H1 (cell line): ENCODE data around the gene FCHSD1. TPM values are rescaled to one million over a fixed set of nuclear protein-coding genes. Genes with fewer than 3 reads are reported as not detected.

Experiments used
- CTCF ChIA-PET: fragments of 300-600 bp; sonication (Branson Sonifier 250); formaldehyde crosslinking; loops from one replicate; lab custom pipeline; 2021; ENCODE audit not compliant: partially characterized antibody; lab: Charles Lee
- POLR2A ChIA-PET: fragments of 300-600 bp; sonication (Branson Sonifier 250); formaldehyde crosslinking; loops from one replicate; lab custom pipeline; 2021; ENCODE audit warnings: inconsistent platforms; ENCODE audit not compliant: partially characterized antibody; lab: Charles Lee
- DNase-seq, 2 experiments: peaks; one replicate each; pipeline versions ENCODE4 v3.0.0 to v3.0.0-alpha.2; 2010 to 2022; ENCODE audit warnings: low spot score in 2 of 2, low read depth in 1 of 2, mixed read lengths in 1 of 2
- FAIRE-seq: peaks from 2 replicates; lab custom pipeline; 2011; peaks lifted over from hg19 to GRCh38; lab: Jason Lieb, UNC
- H2AFZ ChIP-seq: 2 replicates; pipeline ENCODE4 v1.8.1; 2012; ENCODE audit warnings: low read length, inconsistent platforms
- H2AK5ac ChIP-seq: 2 replicates; pipeline ENCODE4 v1.6.1; 2013; ENCODE audit warnings: low read depth, low read length
- H2BK120ac ChIP-seq: replicated peaks from 2 replicates; pipeline ENCODE3; 2013; ENCODE audit warnings: low read depth, low read length, inconsistent platforms
- H2BK12ac ChIP-seq: 2 replicates; pipeline ENCODE4 v1.6.1; 2013; ENCODE audit warnings: low read depth, low read length
- H2BK15ac ChIP-seq: 2 replicates; pipeline ENCODE4 v1.6.1; 2013; ENCODE audit warnings: low read length
- H2BK20ac ChIP-seq: 2 replicates; pipeline ENCODE4 v1.6.1; 2013; ENCODE audit warnings: low read length
- H2BK5ac ChIP-seq: 2 replicates; pipeline ENCODE4 v1.6.1; 2013; ENCODE audit warnings: low read depth, low read length
- H3K14ac ChIP-seq: 2 replicates; pipeline ENCODE4 v1.6.1; 2013; ENCODE audit warnings: inconsistent platforms; ENCODE audit not compliant: insufficient read length
- H3K18ac ChIP-seq: 2 replicates; pipeline ENCODE4 v1.6.1; 2013; ENCODE audit warnings: low read length; ENCODE audit errors: extremely low read depth
- H3K23ac ChIP-seq: 2 replicates; pipeline ENCODE4 v1.6.1; 2013; ENCODE audit warnings: inconsistent platforms; ENCODE audit not compliant: insufficient read length
- H3K23me2 ChIP-seq: 2 replicates; pipeline ENCODE4 v1.6.1; 2013; ENCODE audit warnings: low read depth, low read length
- H3K27ac ChIP-seq: 2 replicates; pipeline ENCODE4 v1.6.1; 2011; ENCODE audit warnings: low read depth, low read length, inconsistent platforms
- H3K27me3 ChIP-seq, 4 experiments: replicated peaks in 1 of 4; 1 replicate in 1 of 4; 2 replicates in 3 of 4; pipeline versions ENCODE4 v1.6.1 to v1.8.1; 2011 to 2013; ENCODE audit warnings: low read length in 3 of 4, mild to moderate bottlenecking in 3 of 4, inconsistent platforms in 2 of 4, mixed read lengths in 2 of 4, moderate library complexity in 1 of 4; ENCODE audit not compliant: control insufficient read depth in 3 of 4, insufficient read depth in 3 of 4; ENCODE audit errors: extremely low read depth in 1 of 4
- H3K36me3 ChIP-seq, 4 experiments: 2 replicates each; pipeline versions ENCODE4 v1.6.1 to v1.8.1; 2011 to 2013; ENCODE audit warnings: mild to moderate bottlenecking in 4 of 4, low read length in 3 of 4, moderate library complexity in 2 of 4, control low read depth in 1 of 4, inconsistent platforms in 1 of 4; ENCODE audit not compliant: insufficient read depth in 4 of 4, control insufficient read depth in 2 of 4
- H3K4ac ChIP-seq: replicated peaks from 2 replicates; pipeline ENCODE3; 2013; ENCODE audit warnings: low read length, low read depth, mixed read lengths, inconsistent platforms; ENCODE audit not compliant: insufficient read length
- H3K4me1 ChIP-seq, 4 experiments: replicated peaks in 1 of 4; 1 replicate in 1 of 4; 2 replicates in 3 of 4; pipeline versions ENCODE4 v1.6.1 to v1.8.1; 2011 to 2013; ENCODE audit warnings: low read length in 3 of 4, inconsistent platforms in 2 of 4, mixed read lengths in 1 of 4; ENCODE audit not compliant: insufficient read depth in 4 of 4, control insufficient read depth in 3 of 4
- H3K4me2 ChIP-seq, 2 experiments: 2 replicates each; pipeline versions ENCODE4 v1.6.1 to v1.8.1; 2011 to 2013; ENCODE audit warnings: low read depth in 2 of 2, low read length in 2 of 2, control low read depth in 1 of 2, inconsistent platforms in 1 of 2, mild to moderate bottlenecking in 1 of 2; ENCODE audit not compliant: insufficient read depth in 1 of 2
- H3K4me3 ChIP-seq, 4 experiments: fragments of 200-600, 300-600 bp in 1 of 4; sonication (generic), shearing (Covaris generic), sonication (Bioruptor Twin) in 1 of 4; 2 replicates each; pipeline versions ENCODE4 v1.5.1 to v1.8.1; 2011 to 2016; ENCODE audit warnings: low read length in 4 of 4, low read depth in 3 of 4, control low read depth in 2 of 4, inconsistent platforms in 2 of 4, mild to moderate bottlenecking in 2 of 4, mixed read lengths in 1 of 4, moderate library complexity in 1 of 4; ENCODE audit not compliant: insufficient read depth in 2 of 4; ENCODE audit errors: extremely low read depth in 1 of 4
- H3K56ac ChIP-seq: replicated peaks from 2 replicates; pipeline ENCODE3; 2013; ENCODE audit warnings: low read depth, mild to moderate bottlenecking, mixed read lengths, low read length, inconsistent platforms; ENCODE audit not compliant: insufficient read length
- H3K79me1 ChIP-seq: 2 replicates; pipeline ENCODE4 v1.6.1; 2013; ENCODE audit warnings: low read depth, low read length, control low read depth
- H3K79me2 ChIP-seq, 2 experiments: 2 replicates each; pipeline versions ENCODE4 v1.6.1 to v1.8.1; 2012 to 2013; ENCODE audit warnings: low read length in 2 of 2, mild to moderate bottlenecking in 2 of 2, inconsistent platforms in 1 of 2; ENCODE audit not compliant: insufficient read depth in 2 of 2, control insufficient read depth in 1 of 2
- H3K9ac ChIP-seq, 4 experiments: replicated peaks in 1 of 4; 1 replicate in 1 of 4; 2 replicates in 3 of 4; pipeline versions ENCODE4 v1.6.1 to v1.8.1; 2011 to 2013; ENCODE audit warnings: low read depth in 3 of 4, low read length in 3 of 4, control low read depth in 2 of 4, mild to moderate bottlenecking in 2 of 4, moderate library complexity in 2 of 4, inconsistent platforms in 1 of 4; ENCODE audit errors: extremely low read depth in 1 of 4
- H3K9me3 ChIP-seq, 2 experiments: 2 replicates each; pipeline versions ENCODE4 v1.6.1 to v1.8.1; 2012 to 2013; ENCODE audit warnings: mild to moderate bottlenecking in 2 of 2, moderate library complexity in 2 of 2, control low read depth in 1 of 2, inconsistent platforms in 1 of 2, low read depth in 1 of 2, low read length in 1 of 2, mixed read lengths in 1 of 2; ENCODE audit not compliant: insufficient read depth in 2 of 2
- H4K20me1 ChIP-seq, 2 experiments: replicated peaks in 1 of 2; 2 replicates each; pipeline versions ENCODE3 to v1.8.1; 2011 to 2013; ENCODE audit warnings: inconsistent platforms in 2 of 2, low read length in 2 of 2, mild to moderate bottlenecking in 1 of 2; ENCODE audit not compliant: insufficient read depth in 2 of 2, control insufficient read depth in 1 of 2
- H4K5ac ChIP-seq: 2 replicates; pipeline ENCODE4 v1.6.1; 2013; ENCODE audit warnings: low read length, low read depth, mixed read lengths, inconsistent platforms; ENCODE audit not compliant: insufficient read length
- H4K8ac ChIP-seq: 2 replicates; pipeline ENCODE4 v1.8.0; 2013; ENCODE audit warnings: mild to moderate bottlenecking, moderate library complexity, low read length, inconsistent platforms; ENCODE audit not compliant: insufficient read depth; ENCODE audit errors: extremely low read depth
- H4K91ac ChIP-seq: replicated peaks from 2 replicates; pipeline ENCODE3; 2013; ENCODE audit warnings: low read length, mixed read lengths, inconsistent platforms; ENCODE audit not compliant: insufficient read length
- CEBPB ChIP-seq: IDR thresholded peaks from 2 replicates; pipeline ENCODE4 v1.6.1; 2012; ENCODE audit warnings: low read depth, low read length
- MAX ChIP-seq: IDR thresholded peaks from 2 replicates; pipeline ENCODE4 v1.6.1; 2012; ENCODE audit warnings: inconsistent platforms
- SP1 ChIP-seq: IDR thresholded peaks from 2 replicates; pipeline ENCODE4 v1.6.1; 2011; ENCODE audit warnings: low read depth, low read length
- WGBS, 2 experiments: shearing (Covaris generic) in 1 of 2; methylation state at CpG; one replicate each; pipeline versions ENCODE4 v1.1.6 to v1.1.7; 2013 to 2015; ENCODE audit warnings: low lambda C conversion rate in 2 of 2, mixed read lengths in 2 of 2, inconsistent platforms in 1 of 2, low coverage in 1 of 2, missing lambda C conversion rate in 1 of 2; ENCODE audit not compliant: insufficient replicate concordance in 2 of 2, insufficient coverage in 1 of 2, insufficient read length in 1 of 2; ENCODE audit errors: extremely low coverage in 1 of 2, missing lambda C conversion rate in 1 of 2; 5-methylcytosine and 5-hydroxymethylcytosine counted together
- polyA plus RNA-seq, 7 experiments: library from polyadenylated mRNA; depleted of rRNA in 3 of 7; stranded (reverse) in 5 of 7; unstranded in 2 of 7; fragments of >200 nt in 5 of 7; fragments of 200-250 nt in 2 of 7; gene quantifications; 1 replicate in 5 of 7; 2 replicates in 1 of 7; 4 replicates in 1 of 7; pipeline versions ENCODE4 v1.2.1 to v1.2.3, GENCODE V29; 2011 to 2013; ENCODE audit warnings: missing spikeins in 2 of 7, mixed read lengths in 2 of 7
- total RNA-seq: library from RNA; stranded (reverse); fragmentation: NEBNext Ultra II Directional; extraction: Animal tissue kit (Norgen Biotek cat#: 25700); gene quantifications from 2 replicates; pipeline ENCODE4 v1.2.1, GENCODE V29; 2021

Gene FCHSD1
- total and polyA plus RNA-seq, 2 of the 8 experiments (the other 6 are each of a cell fraction or from before 2014, with no cell fraction given): 22.0 to 30.1 TPM

- peaks cover 0 to 63% of the 10 kb centered on the region in 2 experiments; a peak in 2 of 4 replicates for H3K79me2 ChIP-seq
- TF ChIP-seq SP1: no peak
- no peak for TF ChIP-seq CEBPB
- TF ChIP-seq MAX: no peak
- TF ChIP-seq, all 59 proteins: peak for 0
- H3K27ac ChIP-seq: no peak overlapping the region
- no peaks in the 10 kb centered on the region for H3K23me2 ChIP-seq
- DNase-seq: no peak
- no peak overlapping the region for H2BK20ac ChIP-seq
- WGBS, 2 experiments: 89% methylated on average over 2 of the region's 2 CpGs; no CpG with 5 or more reads in 1 of the 2 experiments
- no peak overlapping the region for H3K9ac ChIP-seq
- H4K91ac ChIP-seq: no peak overlapping the region
- ChIA-PET POLR2A (interaction anchor here (0.9 to 2.2 kb wide), 2 partner anchors 21 to 26 kb away, joined by 4 to 10 read pairs; partner anchors contain the start of gene DIAPH1), CTCF (interaction anchor here (0.7 to 4.0 kb wide), 8 partner anchors 12 to 45 kb away, joined by 3 to 46 read pairs (median 5); partner anchors contain the start of gene DIAPH1)
- no peak overlapping the region; the same call in 1 of the 2 replicates for H2BK5ac ChIP-seq
- H2AFZ ChIP-seq: no peak overlapping the region
- 0 out of 2 replicates have a peak, but pooled peaks cover 4% of the 10 kb centered on the region for H3K79me1 ChIP-seq
- H3K4me3 ChIP-seq: no peak overlapping the region
- H2BK120ac ChIP-seq: no peak overlapping the region
- no peaks in the 10 kb centered on the region; a peak in 1 of 7 replicates for H3K4me1 ChIP-seq
- H3K4me2 ChIP-seq: no peak overlapping the region
- H4K20me1 ChIP-seq: peaks cover 5 to 6% of the 10 kb centered on the region in 2 experiments
- no peak overlapping the region for H3K18ac ChIP-seq
- H4K8ac ChIP-seq: no peak overlapping the region
- no peaks in the 10 kb centered on the region for H3K27me3 ChIP-seq
- no peak overlapping the region for H2BK15ac ChIP-seq
- no peak overlapping the region for H2AK5ac ChIP-seq
- H3K4ac ChIP-seq: no peak overlapping the region
- no peak overlapping the region for H4K5ac ChIP-seq
- FAIRE-seq: no peak
- no peak overlapping the region for H3K14ac ChIP-seq
- no peak overlapping the region for H3K56ac ChIP-seq
- H2BK12ac ChIP-seq: no peak overlapping the region
- no peaks in the 10 kb centered on the region for H3K36me3 ChIP-seq
- H3K23ac ChIP-seq: no peak overlapping the region
- no peaks in the 10 kb centered on the region for H3K9me3 ChIP-seq
Measured at GRCh38 chr5:141597814-141598213, 53.4 kb downstream of the FCHSD1 start.
